NOMO-1 (cell line): ENCODE measurements around the gene PTPRD.

Experiments used
- DNase-seq, 2 experiments: peaks; one replicate each; lab custom pipeline; 2025; ENCODE audit not compliant: unreplicated experiment in 2 of 2; lab: John Stamatoyannopoulos, UW

Gene PTPRD

GRCh38 chr9:8769153-8769552, 1843.6 kb downstream of the PTPRD start:
- DNase-seq, result no peak

DNA sequence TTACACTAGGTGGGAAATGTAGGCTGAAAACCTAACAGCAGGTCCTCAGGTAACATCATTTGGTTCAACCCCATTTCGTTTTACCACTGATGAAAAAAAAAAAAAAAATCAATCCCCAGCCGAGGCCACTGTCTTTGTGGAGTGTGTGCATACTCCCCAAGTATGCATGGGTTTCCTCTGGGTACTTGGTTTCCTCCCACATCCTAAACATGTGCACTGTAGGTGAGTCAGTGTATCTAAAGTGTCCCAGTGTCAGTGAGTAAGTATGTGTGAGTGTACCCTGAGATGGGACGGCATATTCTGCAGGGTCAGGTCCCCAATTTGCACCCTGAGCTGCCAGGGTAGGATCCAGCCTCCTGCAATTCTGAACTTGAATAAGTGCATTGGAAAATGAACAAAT, 1846.7 kb downstream of the PTPRD start:
- DNase-seq, result no peak

DNA sequence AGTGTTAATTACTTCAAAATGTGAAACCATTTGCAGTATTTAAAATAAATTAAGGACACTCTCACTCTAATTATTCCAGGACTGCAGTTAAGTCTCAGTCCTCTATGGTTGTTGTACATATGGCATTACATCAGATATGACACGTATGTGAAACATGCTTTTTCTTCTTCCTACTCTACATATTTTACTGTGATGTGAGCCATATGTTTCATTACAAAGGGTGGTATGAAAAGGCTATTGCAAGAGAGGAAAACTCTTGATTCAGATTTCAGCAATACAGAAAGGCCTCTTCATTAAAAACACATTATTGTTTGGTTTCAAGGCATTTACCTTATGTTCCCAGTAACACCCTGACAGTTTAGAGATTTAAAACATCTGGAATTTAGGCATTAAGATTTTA, 1848.8 kb downstream of the PTPRD start:
- DNase-seq, result no peak

- DNase-seq, result no peak
Observed at GRCh38 chr9:8762479-8763085, 1850.2 kb downstream of the PTPRD start.

DNA sequence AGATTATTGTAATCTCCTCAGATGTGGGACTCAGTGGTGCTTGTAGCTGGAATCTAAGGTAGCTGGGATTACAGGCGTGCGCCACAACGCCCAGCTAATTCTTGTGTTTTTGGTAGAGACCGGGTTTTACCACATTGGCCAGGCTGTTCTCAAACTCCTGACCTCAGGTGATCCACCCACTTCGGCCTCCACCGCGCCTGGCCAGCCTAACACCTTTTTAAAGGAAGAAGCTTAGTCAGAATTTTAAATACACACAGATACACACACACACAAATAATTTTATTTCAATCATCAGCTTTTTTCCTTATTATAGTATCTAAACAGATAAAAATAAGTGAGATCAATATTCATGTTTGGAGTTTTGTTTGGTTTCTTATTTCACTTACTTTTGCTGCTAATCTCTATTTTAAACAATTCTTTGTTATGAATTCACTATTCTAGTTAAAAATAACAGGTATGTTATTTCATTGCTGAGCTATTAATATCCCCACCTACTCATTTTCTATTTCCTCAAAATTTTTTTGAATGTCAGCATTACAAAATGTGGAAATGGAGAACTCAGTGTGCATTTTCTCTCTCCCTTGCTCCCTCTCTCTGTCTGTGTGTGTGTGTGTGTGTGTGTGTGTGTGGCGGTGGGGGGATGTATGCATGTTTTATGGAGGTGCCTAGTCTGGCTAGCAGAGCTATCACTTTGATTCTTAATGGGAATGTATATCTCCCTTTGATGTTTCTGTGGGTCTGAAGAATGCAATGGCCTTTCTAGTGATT, 1852.6 kb downstream of the PTPRD start:
- no peak for DNase-seq

- no peak for DNase-seq
Observed at GRCh38 chr9:8757881-8758280, 1854.9 kb downstream of the PTPRD start.

DNA sequence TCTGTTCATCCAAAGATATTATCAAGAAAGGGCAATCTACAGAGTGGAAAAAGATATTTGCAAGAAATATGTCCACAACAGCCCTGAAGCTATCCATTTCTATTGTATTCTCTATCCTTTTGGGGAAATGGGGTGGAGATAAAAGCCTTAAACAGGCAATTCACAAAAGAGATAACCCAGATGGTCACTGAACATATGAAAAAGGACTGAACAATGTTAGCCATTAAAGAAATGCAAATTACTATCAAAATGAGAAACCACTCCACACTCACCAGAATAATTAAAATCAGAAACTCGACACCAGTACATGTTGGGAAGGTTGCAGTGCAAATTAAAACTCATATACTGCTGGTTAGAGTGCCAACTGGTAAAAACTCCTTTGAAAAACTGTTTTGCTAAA, 1858.1 kb downstream of the PTPRD start:
- no peak for DNase-seq

DNA sequence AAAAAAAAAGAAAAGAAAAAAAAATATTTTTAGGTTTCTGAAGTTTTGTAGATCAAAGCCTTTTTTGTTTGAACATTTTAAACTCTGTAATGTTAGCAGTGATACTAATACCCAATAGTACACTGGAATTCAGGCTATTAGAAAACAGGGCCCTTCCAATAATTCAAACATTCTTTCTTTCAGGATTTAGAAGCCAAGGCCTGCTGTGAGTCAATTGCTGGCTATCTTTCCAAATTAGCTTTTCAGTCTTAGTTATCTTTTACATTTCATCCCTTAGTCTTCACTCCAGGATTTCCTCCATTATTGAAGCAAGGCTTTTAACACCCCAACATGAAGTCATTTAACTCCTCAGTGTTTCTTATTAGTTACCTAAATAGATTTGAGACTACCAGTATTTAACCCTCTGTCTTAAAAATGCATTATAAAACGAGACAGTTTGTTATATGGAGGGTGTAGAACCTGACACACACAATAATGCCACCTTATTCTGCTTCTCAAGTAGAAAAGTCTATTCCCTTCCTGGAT, 1861.3 kb downstream of the PTPRD start:
- DNase-seq, result no peak

- DNase-seq, result no peak
Observed at GRCh38 chr9:8750639-8751051, 1862.2 kb downstream of the PTPRD start.

DNA sequence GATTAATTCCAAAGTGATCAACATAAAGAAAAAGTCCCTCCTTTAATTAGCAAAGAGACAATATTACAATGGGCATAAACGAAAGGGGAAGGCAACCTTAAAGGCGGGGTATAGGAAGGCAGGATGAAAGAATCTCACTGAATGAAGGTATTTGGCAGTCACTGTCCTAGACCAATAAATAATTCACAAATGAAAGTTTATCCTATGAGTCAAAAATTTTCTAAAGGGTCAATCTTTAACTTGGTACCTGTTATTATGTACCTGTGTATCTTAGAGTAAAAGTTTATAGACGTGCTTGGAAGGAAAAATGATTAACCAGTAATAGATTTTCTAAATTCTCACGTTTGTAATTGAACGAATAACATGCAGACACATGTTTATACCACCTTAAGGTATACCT, 1867.5 kb downstream of the PTPRD start:
- no peak for DNase-seq

- DNase-seq, result no peak
Observed at GRCh38 chr9:8738945-8739344, 1873.9 kb downstream of the PTPRD start.

- DNase-seq, result no peak
Observed at GRCh38 chr9:8736805-8737204, 1876.0 kb downstream of the PTPRD start.

GRCh38 chr9:8734760-8735159, 1878.0 kb downstream of the PTPRD start:
- DNase-seq, result no peak

DNA sequence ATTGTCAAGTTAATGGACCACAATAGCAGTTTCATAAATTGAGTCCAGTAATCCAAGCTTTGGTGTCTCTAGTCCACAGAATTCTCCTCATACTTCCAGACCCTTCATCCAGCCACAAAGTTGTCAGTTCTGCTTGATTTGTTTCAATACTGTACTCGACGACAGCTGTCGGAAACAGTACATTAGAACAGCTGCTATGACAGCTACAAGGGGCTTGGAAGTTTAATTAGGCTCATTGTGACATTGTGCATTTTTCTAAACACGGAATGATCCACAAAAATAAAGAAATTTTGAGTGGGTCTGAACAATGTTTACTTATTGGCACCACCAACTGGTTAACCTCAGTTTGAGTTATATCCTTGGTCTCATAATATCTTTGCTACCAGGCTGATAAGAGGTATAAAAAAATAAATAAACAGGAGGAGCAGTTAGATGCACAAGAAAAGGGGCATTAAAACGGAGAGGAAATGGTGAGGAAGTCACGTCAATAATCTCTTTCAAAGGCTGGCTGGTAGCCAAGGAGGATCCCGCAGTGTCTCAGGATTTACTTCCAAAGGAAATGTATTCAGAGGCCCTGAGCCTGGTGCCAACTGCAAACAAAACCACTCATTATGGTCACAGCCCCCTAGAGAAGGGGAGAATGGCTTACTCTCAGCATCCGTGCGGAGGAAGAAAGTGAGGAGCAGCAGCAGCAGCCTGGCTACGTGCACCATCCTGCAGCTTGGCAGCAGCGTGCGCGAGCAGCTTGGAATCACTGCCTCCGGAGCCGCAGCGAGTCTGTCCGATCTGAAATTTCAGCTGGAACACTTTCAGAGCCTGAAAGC, 1879.5 kb downstream of the PTPRD start:
- DNase-seq, result no peak

GRCh38 chr9:8732367-8733075, 1880.3 kb downstream of the PTPRD start:
- DNase-seq, result no peak

DNA sequence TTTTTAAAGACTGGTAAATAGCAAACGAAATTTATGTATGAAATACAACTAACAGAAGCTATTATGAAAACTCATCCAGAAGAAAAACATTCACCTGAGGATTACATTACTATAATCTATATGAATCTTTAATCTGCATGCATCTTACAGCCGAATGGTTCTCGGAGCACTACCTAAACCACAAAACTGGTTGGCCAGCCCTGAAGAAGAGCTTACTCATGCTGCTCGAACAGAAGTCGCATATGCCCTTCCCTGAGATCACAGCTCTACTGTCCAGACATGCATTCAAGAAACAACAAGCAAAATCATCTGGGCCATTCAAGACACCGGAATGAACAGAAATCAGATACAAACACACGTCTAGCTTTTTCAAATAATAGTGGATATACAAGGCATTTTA, 1882.2 kb downstream of the PTPRD start:
- no peak for DNase-seq

- no peak for DNase-seq
Observed at GRCh38 chr9:8728910-8729309, 1883.9 kb downstream of the PTPRD start.

DNA sequence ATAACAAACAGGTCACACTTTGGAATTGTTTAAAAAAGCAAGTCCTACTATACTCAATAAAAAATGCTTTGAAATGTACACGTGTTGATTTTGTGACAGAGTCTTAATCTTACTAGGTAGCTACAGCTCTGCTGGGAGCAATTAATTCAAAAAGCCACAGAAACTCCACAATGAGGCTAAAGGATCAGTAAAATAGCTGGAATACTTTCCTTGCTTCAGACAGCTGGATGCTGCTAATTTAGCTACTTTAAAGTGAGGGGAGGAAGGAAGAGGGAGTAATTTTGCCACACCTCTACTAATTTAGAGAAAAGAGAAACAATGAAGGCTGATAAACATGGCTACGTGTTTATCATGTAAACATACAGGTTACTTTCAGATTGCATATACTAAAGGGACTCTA, 1885.6 kb downstream of the PTPRD start:
- no peak for DNase-seq

GRCh38 chr9:8726692-8727091, 1886.1 kb downstream of the PTPRD start:
- DNase-seq, result no peak

DNA sequence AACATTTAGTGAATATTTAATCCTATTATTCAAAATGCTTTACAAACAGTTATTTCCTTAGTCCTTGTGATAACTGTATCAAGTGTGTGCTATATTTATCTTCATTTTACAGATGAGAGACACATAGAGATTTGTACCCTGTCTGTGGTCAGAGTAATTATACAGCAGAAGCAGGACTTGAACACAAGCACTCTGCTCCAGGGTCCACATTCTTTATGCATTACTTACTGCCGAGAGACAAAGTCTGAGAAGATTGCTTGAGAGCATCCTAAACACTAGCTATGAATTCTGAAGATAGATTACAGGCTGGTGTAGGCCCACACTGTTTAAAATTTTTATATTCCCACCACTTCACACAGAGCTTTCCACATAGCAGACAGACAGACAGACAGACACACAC, 1887.2 kb downstream of the PTPRD start:
- DNase-seq, result no peak
